HL-60 (cell line): ENCODE results near the gene FERMT2.

Source experiments
- DNase-seq, 2 experiments: peaks; one replicate each; pipeline ENCODE4 v3.0.0-alpha.2; 2010 to 2020; ENCODE audit warnings: low read depth in 1 of 2, low spot score in 1 of 2
- H3K27ac ChIP-seq: fragments of 250-450 bp; sonication (Bioruptor Pico); replicated peaks from 2 replicates; pipeline ENCODE4 v1.5.1; 2020; ENCODE audit warnings: mild to moderate bottlenecking, moderate library complexity
- H3K27me3 ChIP-seq: fragments of 250-450 bp; sonication (Bioruptor Pico); 2 replicates; pipeline ENCODE4 v1.5.1; 2021; ENCODE audit warnings: mild to moderate bottlenecking, moderate library complexity; ENCODE audit not compliant: insufficient read depth, poor library complexity, severe bottlenecking
- H3K4me3 ChIP-seq: replicated peaks from 2 replicates; pipeline ENCODE4 v1.5.1; 2011; ENCODE audit warnings: mild to moderate bottlenecking, control low read depth, low read length; ENCODE audit not compliant: insufficient read depth
- CTCF ChIP-seq: IDR thresholded peaks from one replicate; pipeline ENCODE4 v1.5.1; 2011; ENCODE audit warnings: low read length, control low read depth, inconsistent platforms; ENCODE audit not compliant: insufficient read depth
- GABPA ChIP-seq: IDR thresholded peaks from 2 replicates; pipeline ENCODE4 v1.6.1; 2012; ENCODE audit warnings: low read depth
- POLR2AphosphoS5 ChIP-seq: IDR thresholded peaks from 2 replicates; pipeline ENCODE4 v1.6.1; 2012; ENCODE audit warnings: low read depth
- SPI1 ChIP-seq: IDR thresholded peaks from 2 replicates; pipeline ENCODE4 v1.6.1; 2012; ENCODE audit warnings: low read depth, mild to moderate bottlenecking, borderline replicate concordance
- TF ChIP-seq, protein P1 (sequence below): IDR thresholded peaks from 2 replicates; pipeline ENCODE4 v1.6.1; 2012; ENCODE audit warnings: low read depth; ENCODE audit not compliant: insufficient replicate concordance

Gene FERMT2

DNA sequence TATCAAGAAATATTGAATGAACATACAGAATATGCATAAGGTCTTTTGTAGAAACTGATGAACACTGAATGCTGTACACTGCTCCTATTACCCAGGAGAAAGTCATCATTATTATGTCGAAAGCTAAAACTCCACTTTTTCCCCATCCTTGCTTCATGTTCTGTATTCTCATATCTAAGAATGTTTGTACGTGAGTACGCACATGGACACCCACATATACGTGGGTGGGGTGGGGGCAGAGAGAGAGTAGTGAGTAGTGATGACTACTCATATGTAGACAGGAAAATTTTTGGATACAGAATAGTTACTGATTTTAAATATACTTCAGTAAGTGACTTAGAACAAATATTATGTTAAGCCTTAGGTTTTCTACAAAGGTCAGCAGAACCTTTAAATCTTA is 75.1 kb downstream of the FERMT2 start:
- H3K27ac ChIP-seq = no peak overlapping the region
- H3K4me3 ChIP-seq = no peak overlapping the region
- no peak for TF ChIP-seq GABPA
- no peak for TF ChIP-seq SPI1
- TF ChIP-seq, protein P1, sequence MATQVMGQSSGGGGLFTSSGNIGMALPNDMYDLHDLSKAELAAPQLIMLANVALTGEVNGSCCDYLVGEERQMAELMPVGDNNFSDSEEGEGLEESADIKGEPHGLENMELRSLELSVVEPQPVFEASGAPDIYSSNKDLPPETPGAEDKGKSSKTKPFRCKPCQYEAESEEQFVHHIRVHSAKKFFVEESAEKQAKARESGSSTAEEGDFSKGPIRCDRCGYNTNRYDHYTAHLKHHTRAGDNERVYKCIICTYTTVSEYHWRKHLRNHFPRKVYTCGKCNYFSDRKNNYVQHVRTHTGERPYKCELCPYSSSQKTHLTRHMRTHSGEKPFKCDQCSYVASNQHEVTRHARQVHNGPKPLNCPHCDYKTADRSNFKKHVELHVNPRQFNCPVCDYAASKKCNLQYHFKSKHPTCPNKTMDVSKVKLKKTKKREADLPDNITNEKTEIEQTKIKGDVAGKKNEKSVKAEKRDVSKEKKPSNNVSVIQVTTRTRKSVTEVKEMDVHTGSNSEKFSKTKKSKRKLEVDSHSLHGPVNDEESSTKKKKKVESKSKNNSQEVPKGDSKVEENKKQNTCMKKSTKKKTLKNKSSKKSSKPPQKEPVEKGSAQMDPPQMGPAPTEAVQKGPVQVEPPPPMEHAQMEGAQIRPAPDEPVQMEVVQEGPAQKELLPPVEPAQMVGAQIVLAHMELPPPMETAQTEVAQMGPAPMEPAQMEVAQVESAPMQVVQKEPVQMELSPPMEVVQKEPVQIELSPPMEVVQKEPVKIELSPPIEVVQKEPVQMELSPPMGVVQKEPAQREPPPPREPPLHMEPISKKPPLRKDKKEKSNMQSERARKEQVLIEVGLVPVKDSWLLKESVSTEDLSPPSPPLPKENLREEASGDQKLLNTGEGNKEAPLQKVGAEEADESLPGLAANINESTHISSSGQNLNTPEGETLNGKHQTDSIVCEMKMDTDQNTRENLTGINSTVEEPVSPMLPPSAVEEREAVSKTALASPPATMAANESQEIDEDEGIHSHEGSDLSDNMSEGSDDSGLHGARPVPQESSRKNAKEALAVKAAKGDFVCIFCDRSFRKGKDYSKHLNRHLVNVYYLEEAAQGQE = no peak
- TF ChIP-seq CTCF = no peak
- no peak for TF ChIP-seq POLR2AphosphoS5
- DNase-seq = no peak
- H3K27me3 ChIP-seq = peaks cover 5% of the 10 kb centered on the region

DNA sequence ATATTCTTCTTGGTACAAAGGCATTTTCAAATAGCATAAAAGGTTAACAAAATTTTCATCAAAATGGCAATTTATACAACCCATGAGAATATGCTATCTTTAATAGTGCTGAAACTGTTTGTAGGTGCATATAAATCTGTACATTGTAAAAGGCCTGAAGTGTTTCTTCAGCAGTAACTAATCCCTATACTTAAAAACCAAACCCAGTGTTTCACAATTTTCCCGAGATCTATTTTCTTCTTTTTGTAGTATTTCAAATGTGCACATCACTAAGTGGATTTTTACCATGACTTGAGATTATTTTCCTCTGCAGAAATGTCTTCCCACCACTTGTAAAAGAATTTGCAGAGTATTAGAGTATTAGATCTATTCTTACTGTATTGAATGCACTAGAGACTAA is 76.5 kb downstream of the FERMT2 start:
- no peak overlapping the region for H3K4me3 ChIP-seq
- no peak for TF ChIP-seq GABPA
- TF ChIP-seq, protein P1 = no peak
- TF ChIP-seq CTCF = no peak
- no peak for TF ChIP-seq POLR2AphosphoS5
- no peak for TF ChIP-seq SPI1
- no peak for DNase-seq
- peaks cover 5% of the 10 kb centered on the region for H3K27me3 ChIP-seq
- H3K27ac ChIP-seq = no peak overlapping the region

DNA sequence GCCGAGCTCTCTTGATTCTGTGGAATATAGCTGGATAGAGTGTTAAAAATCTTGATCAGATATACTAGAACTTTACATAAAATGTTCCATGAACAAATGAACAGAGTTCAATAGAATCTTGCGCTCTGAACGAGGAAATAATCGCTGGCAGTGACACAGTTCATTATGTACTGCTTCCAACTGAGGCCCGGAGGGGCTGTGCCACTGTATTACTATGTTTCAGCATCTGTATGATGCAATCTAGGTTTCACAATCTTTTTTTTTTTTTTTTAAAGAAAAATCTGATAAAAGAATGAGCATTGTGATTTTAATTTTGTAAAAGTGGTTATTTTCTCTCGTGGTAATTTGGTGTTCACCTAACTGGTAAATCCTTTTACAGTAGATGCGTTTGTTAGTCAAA is 77.2 kb downstream of the FERMT2 start:
- TF ChIP-seq CTCF = no peak
- TF ChIP-seq, protein P1 = no peak
- TF ChIP-seq SPI1 = no peak
- TF ChIP-seq GABPA = no peak
- no peak for TF ChIP-seq POLR2AphosphoS5
- H3K4me3 ChIP-seq = no peak overlapping the region
- peaks cover 5% of the 10 kb centered on the region for H3K27me3 ChIP-seq
- no peak for DNase-seq
- H3K27ac ChIP-seq = no peak overlapping the region
